ENCODE data around the gene TEX14.

The TEX14 gene

GRCh38 chr17:58671969-58672368 lies 19.9 kb downstream of the TEX14 start:
- no peak overlapping the region for H3K4me3 ChIP-seq (ENCODE audit: low read depth, low read length)
- TF ChIP-seq, protein P1, sequence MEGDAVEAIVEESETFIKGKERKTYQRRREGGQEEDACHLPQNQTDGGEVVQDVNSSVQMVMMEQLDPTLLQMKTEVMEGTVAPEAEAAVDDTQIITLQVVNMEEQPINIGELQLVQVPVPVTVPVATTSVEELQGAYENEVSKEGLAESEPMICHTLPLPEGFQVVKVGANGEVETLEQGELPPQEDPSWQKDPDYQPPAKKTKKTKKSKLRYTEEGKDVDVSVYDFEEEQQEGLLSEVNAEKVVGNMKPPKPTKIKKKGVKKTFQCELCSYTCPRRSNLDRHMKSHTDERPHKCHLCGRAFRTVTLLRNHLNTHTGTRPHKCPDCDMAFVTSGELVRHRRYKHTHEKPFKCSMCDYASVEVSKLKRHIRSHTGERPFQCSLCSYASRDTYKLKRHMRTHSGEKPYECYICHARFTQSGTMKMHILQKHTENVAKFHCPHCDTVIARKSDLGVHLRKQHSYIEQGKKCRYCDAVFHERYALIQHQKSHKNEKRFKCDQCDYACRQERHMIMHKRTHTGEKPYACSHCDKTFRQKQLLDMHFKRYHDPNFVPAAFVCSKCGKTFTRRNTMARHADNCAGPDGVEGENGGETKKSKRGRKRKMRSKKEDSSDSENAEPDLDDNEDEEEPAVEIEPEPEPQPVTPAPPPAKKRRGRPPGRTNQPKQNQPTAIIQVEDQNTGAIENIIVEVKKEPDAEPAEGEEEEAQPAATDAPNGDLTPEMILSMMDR (IDR thresholded peaks at IDR 0.05; ENCODE audit: borderline replicate concordance, insufficient read depth, low read depth, low read length) = no peak

- H3K4me3 ChIP-seq (ENCODE audit: low read depth, low read length) = no peak overlapping the region
- TF ChIP-seq, protein P1 (IDR thresholded peaks at IDR 0.05; ENCODE audit: borderline replicate concordance, insufficient read depth, low read depth, low read length) = no peak
Observed at GRCh38 chr17:58669853-58670252, 22.0 kb downstream of the TEX14 start.

DNA sequence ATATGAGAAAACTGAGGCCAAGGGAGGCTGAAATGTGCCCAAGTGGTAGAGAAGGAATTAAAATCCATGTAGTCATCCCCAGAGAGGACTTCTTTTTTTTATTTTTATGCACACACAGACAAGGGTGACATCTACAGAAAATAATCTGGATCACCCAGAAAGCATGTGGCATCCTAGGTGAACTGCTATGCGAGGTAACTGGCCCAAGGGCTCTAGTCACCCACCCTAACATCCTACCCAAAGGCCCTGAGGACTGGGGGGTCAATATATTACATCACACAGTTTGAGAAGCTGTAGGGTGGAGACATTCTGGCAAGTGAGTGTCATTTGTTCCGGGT lies 23.3 kb downstream of the TEX14 start:
- H3K4me3 ChIP-seq (ENCODE audit: low read depth, low read length) = no peak overlapping the region
- TF ChIP-seq, protein P1 (IDR thresholded peaks at IDR 0.05; ENCODE audit: borderline replicate concordance, insufficient read depth, low read depth, low read length) = no peak

- H3K4me3 ChIP-seq (ENCODE audit: low read depth, low read length) = no peak overlapping the region
- TF ChIP-seq, protein P1 (IDR thresholded peaks at IDR 0.05; ENCODE audit: borderline replicate concordance, insufficient read depth, low read depth, low read length) = no peak
Observed at GRCh38 chr17:58667934-58668597, 23.8 kb downstream of the TEX14 start.

GRCh38 chr17:58666858-58667267 lies 25.0 kb downstream of the TEX14 start:
- TF ChIP-seq, protein P1 (IDR thresholded peaks at IDR 0.05; ENCODE audit: borderline replicate concordance, insufficient read depth, low read depth, low read length) = no peak
- no peak overlapping the region for H3K4me3 ChIP-seq (ENCODE audit: low read depth, low read length)

GRCh38 chr17:58665946-58666857 lies 25.6 kb downstream of the TEX14 start:
- TF ChIP-seq, protein P1 (IDR thresholded peaks at IDR 0.05; ENCODE audit: borderline replicate concordance, insufficient read depth, low read depth, low read length) = no peak
- H3K4me3 ChIP-seq (ENCODE audit: low read depth, low read length) = no peak overlapping the region

Measured in GM12875 (cell line).